Measurements from ENCODE around the gene SLC1A2.

DNA sequence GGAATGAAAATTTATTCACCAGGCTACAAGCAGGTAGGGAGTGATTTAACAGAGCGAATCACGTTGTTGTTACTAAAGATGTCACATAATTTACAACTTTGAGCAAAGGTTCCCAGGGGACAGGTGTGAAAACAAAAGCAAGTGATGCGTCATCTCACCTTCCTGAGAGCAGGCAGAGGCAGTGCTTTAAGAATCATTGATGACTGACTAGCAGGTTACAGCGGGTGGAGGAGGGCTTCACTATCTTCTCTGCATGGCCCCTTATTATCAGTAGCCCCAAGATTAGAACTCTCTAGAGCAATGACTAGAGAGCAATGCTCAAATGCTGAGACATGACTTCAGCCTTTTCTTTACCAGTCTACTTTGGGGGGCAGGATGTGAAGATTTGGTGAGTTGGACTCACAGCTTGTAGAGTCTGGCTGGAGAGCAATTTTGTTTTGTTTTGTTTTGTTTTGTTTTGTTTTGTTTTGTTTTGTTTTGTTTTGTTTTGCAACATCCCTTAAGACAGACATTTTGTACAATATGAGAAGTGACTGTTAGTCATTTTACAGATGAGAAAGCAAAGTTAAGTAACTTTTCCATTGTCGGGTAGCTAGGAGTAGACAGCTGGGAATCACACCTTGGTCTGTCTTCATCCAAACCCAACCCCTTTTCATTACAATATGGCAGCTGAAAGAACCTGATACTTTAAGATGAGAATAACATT is 84.8 kb downstream of the SLC1A2 start:
- TF ChIP-seq, protein P1, sequence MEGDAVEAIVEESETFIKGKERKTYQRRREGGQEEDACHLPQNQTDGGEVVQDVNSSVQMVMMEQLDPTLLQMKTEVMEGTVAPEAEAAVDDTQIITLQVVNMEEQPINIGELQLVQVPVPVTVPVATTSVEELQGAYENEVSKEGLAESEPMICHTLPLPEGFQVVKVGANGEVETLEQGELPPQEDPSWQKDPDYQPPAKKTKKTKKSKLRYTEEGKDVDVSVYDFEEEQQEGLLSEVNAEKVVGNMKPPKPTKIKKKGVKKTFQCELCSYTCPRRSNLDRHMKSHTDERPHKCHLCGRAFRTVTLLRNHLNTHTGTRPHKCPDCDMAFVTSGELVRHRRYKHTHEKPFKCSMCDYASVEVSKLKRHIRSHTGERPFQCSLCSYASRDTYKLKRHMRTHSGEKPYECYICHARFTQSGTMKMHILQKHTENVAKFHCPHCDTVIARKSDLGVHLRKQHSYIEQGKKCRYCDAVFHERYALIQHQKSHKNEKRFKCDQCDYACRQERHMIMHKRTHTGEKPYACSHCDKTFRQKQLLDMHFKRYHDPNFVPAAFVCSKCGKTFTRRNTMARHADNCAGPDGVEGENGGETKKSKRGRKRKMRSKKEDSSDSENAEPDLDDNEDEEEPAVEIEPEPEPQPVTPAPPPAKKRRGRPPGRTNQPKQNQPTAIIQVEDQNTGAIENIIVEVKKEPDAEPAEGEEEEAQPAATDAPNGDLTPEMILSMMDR (IDR thresholded peaks at IDR 0.05): no peak
- TF ChIP-seq POLR2A (IDR thresholded peaks at IDR 0.05): no peak

All from lower leg skin (tissue), 3 donors.